Activated naive CD8-positive, alpha-beta T cell treated with anti-CD3 and anti-CD28 coated beads for 36 hours (primary cell): ENCODE data around the gene MYOZ3. TPM values are rescaled to one million over a fixed set of nuclear protein-coding genes. Genes with fewer than 3 reads are reported as not detected.

Experiments used
- DNase-seq: peaks from one replicate; pipeline ENCODE4 v3.0.0; 2021
- H3K27ac Mint-ChIP-seq: one replicate; pipeline ENCODE4 v1.8.0; 2022; ENCODE audit warnings: mild to moderate bottlenecking, moderate library complexity, mixed read lengths
- H3K27me3 Mint-ChIP-seq: one replicate; pipeline ENCODE4 v1.8.0; 2022; ENCODE audit warnings: mild to moderate bottlenecking, mixed read lengths
- H3K36me3 Mint-ChIP-seq: one replicate; pipeline ENCODE4 v1.8.0; 2021; ENCODE audit warnings: mild to moderate bottlenecking, mixed read lengths
- H3K4me1 Mint-ChIP-seq: one replicate; pipeline ENCODE4 v1.8.0; 2021; ENCODE audit warnings: mixed read lengths
- H3K4me3 Mint-ChIP-seq: one replicate; pipeline ENCODE4 v1.8.0; 2022; ENCODE audit warnings: mild to moderate bottlenecking, moderate library complexity, mixed read lengths
- H3K9me3 Mint-ChIP-seq: one replicate; pipeline ENCODE4 v1.8.0; 2022; ENCODE audit warnings: mixed read lengths
- total RNA-seq, 2 experiments: library from RNA; stranded (reverse); gene quantifications; one replicate each; pipeline ENCODE4 v1.2.3, GENCODE V29; 2021

Gene MYOZ3
- under 1 TPM; 0.06 to 0.16 TPM for total RNA-seq

GRCh38 chr5:150661086-150661485 is at the start of gene MYOZ3:
Gene MYOZ3 (plus strand): TSS chr5:150661251. CDS start chr5:150662942, 1,691 bp downstream.
- DNase-seq = no peak
- no peaks in the 10 kb centered on the region for H3K36me3 Mint-ChIP-seq
- H3K27me3 Mint-ChIP-seq = no peaks in the 10 kb centered on the region
- H3K9me3 Mint-ChIP-seq = no peaks in the 10 kb centered on the region
- H3K4me1 Mint-ChIP-seq = no peaks in the 10 kb centered on the region
- H3K4me3 Mint-ChIP-seq = no peak within 1 kb of the TSS
- no peak within 1 kb of the TSS for H3K27ac Mint-ChIP-seq

- H3K4me3 Mint-ChIP-seq = no peak overlapping the region
- no peaks in the 10 kb centered on the region for H3K4me1 Mint-ChIP-seq
- no peak for DNase-seq
- no peaks in the 10 kb centered on the region for H3K36me3 Mint-ChIP-seq
- H3K9me3 Mint-ChIP-seq = no peaks in the 10 kb centered on the region
- H3K27ac Mint-ChIP-seq = no peak overlapping the region
- H3K27me3 Mint-ChIP-seq = no peaks in the 10 kb centered on the region
Observed at GRCh38 chr5:150612405-150612804, 48.6 kb upstream of the MYOZ3 start.

GRCh38 chr5:150612905-150613670 is 48.0 kb upstream of the MYOZ3 start:
- Mint-ChIP-seq H3K36me3 (no peaks in the 10 kb centered on the region), H3K9me3 (no peaks in the 10 kb centered on the region), H3K27me3 (no peaks in the 10 kb centered on the region), H3K27ac (no peak overlapping the region), H3K4me3 (no peak overlapping the region), H3K4me1 (no peaks in the 10 kb centered on the region)
- DNase-seq = no peak

GRCh38 chr5:150613991-150614660 is 46.9 kb upstream of the MYOZ3 start:
- Mint-ChIP-seq H3K9me3 (no peaks in the 10 kb centered on the region), H3K4me1 (no peaks in the 10 kb centered on the region), H3K27me3 (no peaks in the 10 kb centered on the region), H3K27ac (no peak overlapping the region), H3K4me3 (no peak overlapping the region), H3K36me3 (no peaks in the 10 kb centered on the region)
- no peak for DNase-seq

- no peaks in the 10 kb centered on the region for H3K36me3 Mint-ChIP-seq
- no peaks in the 10 kb centered on the region for H3K4me1 Mint-ChIP-seq
- H3K9me3 Mint-ChIP-seq = no peaks in the 10 kb centered on the region
- no peak overlapping the region for H3K27ac Mint-ChIP-seq
- no peak for DNase-seq
- no peaks in the 10 kb centered on the region for H3K27me3 Mint-ChIP-seq
- H3K4me3 Mint-ChIP-seq = no peak overlapping the region
Observed at GRCh38 chr5:150614661-150615060, 46.4 kb upstream of the MYOZ3 start.

GRCh38 chr5:150615141-150615699 is 45.8 kb upstream of the MYOZ3 start:
- Mint-ChIP-seq H3K36me3 (no peaks in the 10 kb centered on the region), H3K4me1 (no peaks in the 10 kb centered on the region), H3K4me3 (no peak overlapping the region), H3K27me3 (no peaks in the 10 kb centered on the region), H3K9me3 (no peaks in the 10 kb centered on the region), H3K27ac (no peak overlapping the region)
- no peak for DNase-seq

GRCh38 chr5:150616024-150616470 is 45.0 kb upstream of the MYOZ3 start:
- H3K4me3 Mint-ChIP-seq = no peak overlapping the region
- no peaks in the 10 kb centered on the region for H3K4me1 Mint-ChIP-seq
- H3K27me3 Mint-ChIP-seq = no peaks in the 10 kb centered on the region
- no peak for DNase-seq
- no peaks in the 10 kb centered on the region for H3K36me3 Mint-ChIP-seq
- no peak overlapping the region for H3K27ac Mint-ChIP-seq
- no peaks in the 10 kb centered on the region for H3K9me3 Mint-ChIP-seq

- Mint-ChIP-seq H3K4me3 (no peak overlapping the region), H3K36me3 (no peaks in the 10 kb centered on the region), H3K27ac (no peak overlapping the region)
Observed at GRCh38 chr5:150616506-150616905, 44.5 kb upstream of the MYOZ3 start.

GRCh38 chr5:150618163-150618562 is 42.9 kb upstream of the MYOZ3 start:
- Mint-ChIP-seq H3K4me1 (peaks cover 5% of the 10 kb centered on the region), H3K27ac (no peak overlapping the region), H3K9me3 (no peaks in the 10 kb centered on the region), H3K36me3 (no peaks in the 10 kb centered on the region), H3K4me3 (no peak overlapping the region), H3K27me3 (no peaks in the 10 kb centered on the region)
- DNase-seq = no peak

More at GRCh38 chr5:150616506-150616905, 44.5 kb upstream of the MYOZ3 start:
- Mint-ChIP-seq H3K9me3 (no peaks in the 10 kb centered on the region), H3K4me1 (no peaks in the 10 kb centered on the region), H3K27me3 (no peaks in the 10 kb centered on the region)
- DNase-seq = no peak

- Mint-ChIP-seq H3K36me3 (no peaks in the 10 kb centered on the region), H3K27ac (no peak overlapping the region), H3K4me1 (peaks cover 11% of the 10 kb centered on the region), H3K4me3 (no peak overlapping the region), H3K27me3 (no peaks in the 10 kb centered on the region), H3K9me3 (no peaks in the 10 kb centered on the region)
- no peak for DNase-seq
Observed at GRCh38 chr5:150618588-150619281, 42.3 kb upstream of the MYOZ3 start.

GRCh38 chr5:150619359-150620230 is 41.5 kb upstream of the MYOZ3 start:
- H3K4me3 Mint-ChIP-seq = no peak overlapping the region
- H3K27me3 Mint-ChIP-seq = peaks cover 7% of the 10 kb centered on the region
- H3K27ac Mint-ChIP-seq = no peak overlapping the region
- H3K4me1 Mint-ChIP-seq = peaks cover 18% of the 10 kb centered on the region
- H3K36me3 Mint-ChIP-seq = no peaks in the 10 kb centered on the region
- no peak for DNase-seq
- H3K9me3 Mint-ChIP-seq = no peaks in the 10 kb centered on the region

GRCh38 chr5:150621301-150621700 is 39.8 kb upstream of the MYOZ3 start:
- H3K27ac Mint-ChIP-seq = no peak overlapping the region
- H3K4me1 Mint-ChIP-seq = peaks cover 19% of the 10 kb centered on the region
- no peak for DNase-seq
- H3K4me3 Mint-ChIP-seq = no peak overlapping the region
- peaks cover 17% of the 10 kb centered on the region for H3K27me3 Mint-ChIP-seq
- no peaks in the 10 kb centered on the region for H3K36me3 Mint-ChIP-seq
- no peaks in the 10 kb centered on the region for H3K9me3 Mint-ChIP-seq

GRCh38 chr5:150622157-150622556 is 38.9 kb upstream of the MYOZ3 start:
- no peak for DNase-seq

GRCh38 chr5:150623152-150623877 is 37.7 kb upstream of the MYOZ3 start:
- peaks cover 20% of the 10 kb centered on the region for H3K4me1 Mint-ChIP-seq
- no peaks in the 10 kb centered on the region for H3K9me3 Mint-ChIP-seq
- H3K4me3 Mint-ChIP-seq = no peak overlapping the region
- H3K27me3 Mint-ChIP-seq = peaks cover 29% of the 10 kb centered on the region
- DNase-seq = peak; percentile 7
- H3K27ac Mint-ChIP-seq = no peak overlapping the region
- H3K36me3 Mint-ChIP-seq = no peaks in the 10 kb centered on the region

More at GRCh38 chr5:150622157-150622556, 38.9 kb upstream of the MYOZ3 start:
- Mint-ChIP-seq H3K4me1 (peaks cover 20% of the 10 kb centered on the region), H3K36me3 (no peaks in the 10 kb centered on the region), H3K27me3 (peaks cover 22% of the 10 kb centered on the region), H3K4me3 (no peak overlapping the region), H3K9me3 (no peaks in the 10 kb centered on the region), H3K27ac (no peak overlapping the region)
